ENCODE measurements around the gene SAA4. TPM values are rescaled to one million over a fixed set of nuclear protein-coding genes. Genes with fewer than 3 reads are reported as not detected.

Gene SAA4
- total and polyA plus RNA-seq, 2 of the 8 experiments (the other 6 are each of a cell fraction or from before 2014, with no cell fraction given) = not detected

GRCh38 chr11:18188796-18189195 lies 47.8 kb downstream of the SAA4 start (continued):
- TF ChIP-seq JUN (IDR thresholded peaks at IDR 0.05; ENCODE audit: low read depth, low read length) = no peak
- no peak for TF ChIP-seq MAFK (IDR thresholded peaks at IDR 0.05; ENCODE audit: low read depth, low read length)
- TF ChIP-seq EGR1 (IDR thresholded peaks at IDR 0.05; ENCODE audit: borderline replicate concordance, low read depth, low read length) = no peak
- TF ChIP-seq BCL11A (IDR thresholded peaks at IDR 0.05; ENCODE audit: low read depth in 2 of 2, low read length in 2 of 2) = no peak

Small RNA genes within 50 kb of the gene (small RNA-seq; reads per million reads assigned to genes)
- gene RNA5SP333 (ENCODE audit: insufficient read depth) (not detected), gene RNA5SP334 (ENCODE audit: insufficient read depth) (not detected)

Other genes starting within 250 kb of the SAA4 start
- gene SERGEF, start 223.8 kb downstream of the SAA4 start, total RNA-seq (2021; fragmentation: NEBNext Ultra II Directional; extraction: Animal tissue kit (Norgen Biotek cat#: 25700)) = 28.8 and 35.8 TPM in 2 replicates
- 16.6 and 19.2 TPM in 2 replicates for gene SERGEF, start 223.8 kb downstream of the SAA4 start, polyA plus RNA-seq (2011; rRNA removed)
- gene TPH1, start 190.5 kb downstream of the SAA4 start, total RNA-seq (2021; fragmentation: NEBNext Ultra II Directional; extraction: Animal tissue kit (Norgen Biotek cat#: 25700)) = 0.08 and 0.22 TPM in 2 replicates
- gene TPH1, start 190.5 kb downstream of the SAA4 start, polyA plus RNA-seq (2011; rRNA removed) = 0.08 and 0.09 TPM in 2 replicates
- 46.6 and 48.3 TPM in 2 replicates for gene SAAL1, start 130.7 kb downstream of the SAA4 start, total RNA-seq (2021; fragmentation: NEBNext Ultra II Directional; extraction: Animal tissue kit (Norgen Biotek cat#: 25700))
- gene SAAL1, start 130.7 kb downstream of the SAA4 start, polyA plus RNA-seq (2011; rRNA removed) = 17.3 and 26.4 TPM in 2 replicates
- gene MRGPRX3, start 104.2 kb downstream of the SAA4 start, total RNA-seq (2021; fragmentation: NEBNext Ultra II Directional; extraction: Animal tissue kit (Norgen Biotek cat#: 25700)) = not detected in 2 replicates
- not detected in 2 replicates for gene MRGPRX3, start 104.2 kb downstream of the SAA4 start, polyA plus RNA-seq (2011; rRNA removed)
- gene MRGPRX4, start 64.0 kb downstream of the SAA4 start, total RNA-seq (2021; fragmentation: NEBNext Ultra II Directional; extraction: Animal tissue kit (Norgen Biotek cat#: 25700)) = not detected in 2 replicates
- gene MRGPRX4, start 64.0 kb downstream of the SAA4 start, polyA plus RNA-seq (2011; rRNA removed) = not detected in 2 replicates
- not detected in 2 replicates for gene SAA2, start 11.9 kb upstream of the SAA4 start, total RNA-seq (2021; fragmentation: NEBNext Ultra II Directional; extraction: Animal tissue kit (Norgen Biotek cat#: 25700))
- gene SAA2, start 11.9 kb upstream of the SAA4 start, polyA plus RNA-seq (2011; rRNA removed) = not detected in 2 replicates
- not detected in 2 replicates for gene SAA1, start 29.5 kb upstream of the SAA4 start, total RNA-seq (2021; fragmentation: NEBNext Ultra II Directional; extraction: Animal tissue kit (Norgen Biotek cat#: 25700))
- gene SAA1, start 29.5 kb upstream of the SAA4 start, polyA plus RNA-seq (2011; rRNA removed) = 0.41 TPM in 1 of 2 replicates, not detected in the other
- gene HPS5, start 85.3 kb upstream of the SAA4 start, total RNA-seq (2021; fragmentation: NEBNext Ultra II Directional; extraction: Animal tissue kit (Norgen Biotek cat#: 25700)) = 16.7 and 18.5 TPM in 2 replicates
- 3.9 and 5.0 TPM in 2 replicates for gene HPS5, start 85.3 kb upstream of the SAA4 start, polyA plus RNA-seq (2011; rRNA removed)
- gene GTF2H1, start 85.8 kb upstream of the SAA4 start, total RNA-seq (2021; fragmentation: NEBNext Ultra II Directional; extraction: Animal tissue kit (Norgen Biotek cat#: 25700)) = 26.3 and 28.0 TPM in 2 replicates
- 9.1 and 9.3 TPM in 2 replicates for gene GTF2H1, start 85.8 kb upstream of the SAA4 start, polyA plus RNA-seq (2011; rRNA removed)
- 480 and 486 TPM in 2 replicates for gene LDHA, start 157.8 kb upstream of the SAA4 start, total RNA-seq (2021; fragmentation: NEBNext Ultra II Directional; extraction: Animal tissue kit (Norgen Biotek cat#: 25700))
- gene LDHA, start 157.8 kb upstream of the SAA4 start, polyA plus RNA-seq (2011; rRNA removed) = 241 and 443 TPM in 2 replicates
- 0.88 and 0.96 TPM in 2 replicates for gene LDHC, start 175.5 kb upstream of the SAA4 start, total RNA-seq (2021; fragmentation: NEBNext Ultra II Directional; extraction: Animal tissue kit (Norgen Biotek cat#: 25700))
- 0.39 and 1.2 TPM in 2 replicates for gene LDHC, start 175.5 kb upstream of the SAA4 start, polyA plus RNA-seq (2011; rRNA removed)
- not detected in 2 replicates for gene LDHAL6A, start 219.1 kb upstream of the SAA4 start, total RNA-seq (2021; fragmentation: NEBNext Ultra II Directional; extraction: Animal tissue kit (Norgen Biotek cat#: 25700))
- not detected in 2 replicates for gene LDHAL6A, start 219.1 kb upstream of the SAA4 start, polyA plus RNA-seq (2011; rRNA removed)